Mammary epithelial cell (primary cell): Measurements from ENCODE around the gene OXCT2.

Source experiments
- CTCF ChIP-seq, 2 donors: IDR thresholded peaks in 1 of 2; conservative IDR thresholded peaks in 1 of 2; 2 replicates each; pipeline ENCODE4 v1.5.1; 2011 to 2012; ENCODE audit warnings: inconsistent platforms in 2 of 2, low read length in 2 of 2, mild to moderate bottlenecking in 2 of 2, control low read depth in 1 of 2, low read depth in 1 of 2; ENCODE audit not compliant: insufficient read depth in 1 of 2; ENCODE audit errors: extremely low read depth in 1 of 2
- EZH2 ChIP-seq: IDR thresholded peaks from 2 replicates; pipeline ENCODE4 v1.6.1; 2012; ENCODE audit warnings: low read length, inconsistent platforms, borderline replicate concordance

DNA sequence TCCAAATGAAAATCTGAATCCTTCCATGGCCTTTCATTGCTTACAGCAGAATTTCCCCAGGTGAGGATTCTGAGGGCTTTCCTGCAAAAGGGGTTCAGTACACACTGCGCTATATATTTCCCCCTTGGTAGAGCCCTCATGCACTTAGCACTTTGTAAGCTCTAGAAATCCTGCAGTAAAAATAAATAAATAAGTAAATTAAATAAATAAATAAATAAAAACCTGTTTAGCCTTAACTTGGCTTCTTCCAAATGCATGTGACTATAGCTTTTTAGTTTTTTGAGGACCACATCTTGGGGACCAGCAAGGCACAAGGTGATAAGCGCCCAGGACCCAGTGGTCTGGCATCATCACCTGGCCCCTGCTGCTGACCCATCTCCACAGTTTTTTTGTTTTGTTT lies 20.7 kb upstream of the OXCT2 start:
- no peak for TF ChIP-seq CTCF (conservative IDR thresholded peaks at IDR 0.05 in 1 of 2, IDR thresholded peaks at IDR 0.05 in 1 of 2; ENCODE audit: extremely low read depth in 1 of 2, insufficient read depth in 1 of 2, low read depth in 1 of 2, low read length in 2 of 2)
- no peak for TF ChIP-seq EZH2
